Measurements from ENCODE around the gene WEE1.
"Not testable (repeated sequence)": the region's sequence is repeated elsewhere in the genome, so short reads cannot be mapped to it uniquely, and the experiment has no call there.

The WEE1 gene

GRCh38 chr11:9573052-9573774 is at the start of gene WEE1:
Gene WEE1, plus strand, starts transcription at chr11:9573670. Its CDS starts 264 bp downstream, at chr11:9573934.
- DNase-seq = peak; percentile 98

- DNase-seq = no peak
Measured at GRCh38 chr11:9524001-9524400, 49.5 kb upstream of the WEE1 start.

DNA sequence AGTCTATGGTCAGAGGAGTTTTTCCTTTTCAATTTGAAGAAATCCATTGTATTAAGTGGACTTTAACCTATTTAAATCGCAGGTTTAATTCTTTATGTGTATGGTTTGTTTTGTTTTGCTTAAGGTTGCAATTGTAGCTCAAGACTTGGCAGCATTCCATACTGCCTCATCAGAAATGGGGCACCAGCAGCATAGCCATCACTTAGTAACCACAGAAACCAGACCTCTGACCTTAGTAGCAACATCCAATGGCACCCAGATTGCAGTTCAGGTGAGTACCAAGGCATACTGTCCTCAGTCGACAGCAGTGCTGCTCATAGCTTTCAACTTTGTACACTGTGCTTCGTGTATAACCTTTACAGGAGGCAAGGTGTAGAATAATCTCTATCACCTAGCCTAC is 48.4 kb upstream of the WEE1 start:
- no peak for DNase-seq

- DNase-seq = no peak
Measured at GRCh38 chr11:9527481-9528135, 45.9 kb upstream of the WEE1 start.

- DNase-seq = no peak
Measured at GRCh38 chr11:9528136-9528501, 45.4 kb upstream of the WEE1 start.

DNA sequence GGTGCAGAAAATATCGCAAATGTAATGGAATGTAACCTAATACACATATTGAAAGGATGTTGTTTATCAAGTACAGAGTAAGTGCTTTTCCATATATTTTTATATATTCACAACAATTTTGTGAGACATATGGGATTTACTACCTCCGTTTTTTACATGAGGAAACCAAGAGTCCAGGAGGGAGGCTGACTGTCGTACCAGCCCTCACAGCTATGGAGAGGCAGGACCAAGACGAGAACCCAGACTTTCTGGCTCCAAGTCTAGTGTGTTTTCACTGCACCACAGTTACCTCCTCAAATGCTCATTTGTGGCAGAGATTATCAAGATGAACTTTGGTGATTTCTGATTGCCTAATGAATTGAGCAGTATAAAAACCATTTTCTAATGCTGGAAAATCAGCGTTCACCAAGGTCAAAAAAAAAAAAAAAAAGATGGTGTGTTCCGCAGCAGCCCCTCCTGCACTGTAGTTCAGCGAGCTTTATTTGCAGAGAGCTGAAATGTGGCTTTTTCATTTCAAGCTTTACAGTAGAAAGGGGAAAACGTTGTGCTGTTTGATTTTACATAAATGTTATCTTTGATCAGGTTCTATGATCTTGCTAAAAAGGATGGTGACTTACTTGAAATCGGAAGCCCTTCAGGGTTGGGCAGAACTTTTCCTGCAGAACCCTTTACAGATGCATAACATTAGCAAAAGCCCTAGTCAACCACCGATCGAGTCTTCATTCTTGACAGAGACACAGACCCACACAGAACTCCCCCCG is 44.7 kb upstream of the WEE1 start:
- DNase-seq = no peak

GRCh38 chr11:9529334-9529650 is 44.2 kb upstream of the WEE1 start:
- no peak for DNase-seq

GRCh38 chr11:9530020-9530621 is 43.3 kb upstream of the WEE1 start:
- no peak for DNase-seq

DNA sequence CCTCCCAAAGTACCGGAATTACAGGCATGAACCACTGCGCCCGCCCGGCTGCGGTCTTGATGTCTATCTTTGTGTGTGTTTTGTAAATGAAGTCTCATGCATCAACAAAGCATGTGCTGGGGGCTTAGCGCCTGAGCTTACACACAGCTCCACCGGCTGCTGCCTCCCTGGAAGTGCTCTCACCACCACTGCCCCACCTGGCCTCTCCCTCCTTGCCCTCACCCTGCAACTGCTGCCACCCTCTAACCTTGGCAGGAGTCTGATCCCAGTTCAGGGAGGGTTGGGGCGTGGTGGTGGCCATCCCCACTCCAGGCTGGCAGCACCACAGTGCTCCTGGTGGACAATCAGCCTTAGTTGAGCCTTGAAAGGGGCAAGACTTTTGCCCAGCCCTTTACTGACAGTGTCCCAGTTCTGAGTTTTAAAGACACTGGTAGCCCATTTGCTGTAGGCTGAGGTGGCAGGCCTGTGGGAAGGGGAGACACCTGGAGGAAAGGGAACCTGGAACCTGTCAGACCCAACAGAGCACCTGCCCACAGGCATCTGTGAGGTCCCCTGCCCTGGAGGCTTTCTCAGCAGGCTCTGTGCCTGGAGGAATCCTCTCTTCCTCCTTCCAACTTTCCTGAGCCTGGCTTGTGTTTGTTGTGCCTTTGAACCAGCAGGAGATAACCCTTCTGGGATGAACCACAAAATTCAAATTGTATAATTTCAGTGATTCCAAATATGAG is 42.4 kb upstream of the WEE1 start:
- no peak for DNase-seq

GRCh38 chr11:9533058-9533457 is 40.4 kb upstream of the WEE1 start:
- DNase-seq = no peak

- DNase-seq = no peak
Measured at GRCh38 chr11:9533736-9534473, 39.6 kb upstream of the WEE1 start.

DNA sequence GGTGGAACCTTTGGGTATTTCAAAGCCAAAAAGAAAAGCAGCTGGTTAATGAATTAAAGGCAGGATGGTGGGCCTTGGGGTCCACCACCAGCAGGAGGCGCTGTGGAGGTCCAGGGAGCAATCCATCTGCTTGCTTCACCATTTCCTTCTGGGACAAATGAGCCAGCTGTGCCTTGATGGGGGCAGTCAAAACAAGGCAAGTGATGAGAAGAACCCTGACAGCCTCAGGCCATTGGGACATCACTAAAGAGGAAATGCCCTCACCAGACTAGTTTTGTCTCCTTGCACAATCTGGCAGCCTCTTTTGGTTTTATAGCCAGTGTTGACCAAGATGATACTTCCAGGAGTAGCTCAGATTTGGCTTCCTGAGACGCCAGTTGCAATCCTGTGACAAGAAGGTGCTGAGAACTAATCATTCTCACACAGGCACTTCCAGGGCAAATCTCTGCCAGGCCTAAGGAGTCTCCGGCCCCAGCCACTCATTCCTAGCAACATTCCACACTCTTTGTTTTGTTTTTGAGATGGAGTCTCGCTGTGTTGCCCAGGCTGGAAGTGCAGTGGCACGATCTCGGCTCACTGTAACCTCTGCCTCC is 38.2 kb upstream of the WEE1 start:
- DNase-seq = peak; percentile 62

GRCh38 chr11:9538548-9538947 is 34.9 kb upstream of the WEE1 start:
- DNase-seq = no peak

- not testable (repeated sequence) for DNase-seq
Measured at GRCh38 chr11:9549216-9549615, 24.3 kb upstream of the WEE1 start.

DNA sequence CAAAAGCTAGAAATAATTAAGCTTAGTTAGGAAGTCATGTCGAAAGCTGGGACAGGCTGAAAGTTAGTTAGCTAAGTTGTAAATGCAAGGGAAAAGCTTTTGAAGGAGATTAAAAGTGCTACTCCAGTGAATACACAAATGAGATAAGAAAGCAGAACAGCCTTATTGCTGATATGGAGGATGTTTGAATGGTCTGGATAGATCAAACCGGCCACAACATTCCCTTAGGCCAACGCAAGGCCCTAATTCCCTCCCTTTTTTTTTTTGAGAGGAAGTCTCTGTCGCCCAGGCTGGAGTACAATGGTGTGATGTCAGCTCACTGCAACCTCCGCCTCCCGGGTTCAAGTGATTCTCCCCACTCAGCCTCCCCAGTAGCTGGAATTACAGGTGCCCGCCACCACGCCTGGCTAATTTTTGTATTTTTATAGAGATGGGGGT is 23.3 kb upstream of the WEE1 start:
- DNase-seq = no peak

DNA sequence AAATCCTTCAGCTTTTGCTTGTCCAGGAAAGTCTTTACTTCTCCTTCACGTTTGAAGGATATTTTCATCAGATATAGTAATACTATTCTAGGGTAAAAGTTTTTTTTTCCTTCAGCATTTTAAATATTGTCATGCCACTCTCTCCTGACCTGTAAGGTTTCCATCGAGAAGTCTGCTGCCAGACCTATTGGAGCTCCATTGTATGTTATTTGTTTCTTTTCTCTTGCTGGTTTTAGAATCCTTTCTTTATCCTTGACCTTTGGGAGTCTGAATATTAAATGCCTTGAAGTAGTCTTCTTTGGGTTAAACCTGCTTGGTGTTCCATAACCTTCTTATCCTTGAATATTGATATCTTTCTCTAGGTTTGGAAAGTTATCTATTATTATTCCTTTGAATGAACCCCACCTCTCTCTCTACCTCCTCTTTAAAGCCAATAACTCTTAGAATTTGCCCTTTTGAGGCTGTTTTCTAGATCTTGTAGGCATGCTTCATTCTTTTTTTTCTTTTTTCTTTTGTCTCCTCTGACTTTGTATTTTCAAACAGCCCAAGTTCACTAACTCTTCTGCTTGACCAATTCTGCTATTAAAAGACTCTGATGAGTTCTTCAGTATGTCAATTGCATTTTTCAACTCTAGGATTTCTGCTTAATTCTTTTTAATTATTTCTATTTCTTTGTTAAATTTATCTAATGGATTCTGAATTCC is 12.0 kb upstream of the WEE1 start:
- DNase-seq = no peak

- DNase-seq = no peak
Measured at GRCh38 chr11:9562716-9563115, 10.8 kb upstream of the WEE1 start.

GRCh38 chr11:9563196-9563730 is 10.2 kb upstream of the WEE1 start:
- DNase-seq = no peak

- peak; percentile 48 for DNase-seq
Measured at GRCh38 chr11:9565822-9566560, 7.5 kb upstream of the WEE1 start.

GRCh38 chr11:9566561-9567063 is 6.9 kb upstream of the WEE1 start:
- DNase-seq = no peak
